PC-3 (cell line): ENCODE results near the gene VPS37D. TPM values are rescaled to one million over a fixed set of nuclear protein-coding genes. Genes with fewer than 3 reads are reported as not detected.

Experiments used
- ATAC-seq: fragments of 200-7000 bp; cut with Tn5 transposase; 2 replicates; pipeline ENCODE4 v1.9.1; 2020; ENCODE audit warnings: mild to moderate bottlenecking, moderate library complexity
- BruUV-seq: library from RNA; stranded (reverse); fragments of 400-500 nt; replicated peaks from 2 replicates; lab custom pipeline; 2021; lab: Mats Ljungman, UMichigan
- CTCF ChIA-PET: fragments of 300-600 bp; sonication (Branson Sonifier 250); formaldehyde crosslinking; loops from one replicate; lab custom pipeline; 2022; ENCODE audit warnings: antibody characterized with exemption; lab: Charles Lee
- POLR2A ChIA-PET: fragments of 300-600 bp; sonication (Branson Sonifier 250); formaldehyde crosslinking; loops from one replicate; lab custom pipeline; 2022; ENCODE audit warnings: antibody characterized with exemption; ENCODE audit not compliant: unreplicated experiment; lab: Charles Lee
- DNase-seq: peaks from one replicate; pipeline ENCODE4 v3.0.0-alpha.2; 2015
- H2AFZ ChIP-seq: fragments of 300-600 bp; sonication (generic); 2 replicates; pipeline ENCODE4 v1.6.0; 2016; ENCODE audit warnings: antibody characterized with exemption, low read length
- H3F3A ChIP-seq: fragments of 300-600 bp; sonication (generic); one replicate; pipeline ENCODE4 v1.6.0; 2017; ENCODE audit warnings: antibody characterized with exemption, low read length, control low read depth, mild to moderate bottlenecking; ENCODE audit not compliant: unreplicated experiment
- H3K27ac ChIP-seq: fragments of 300-600 bp; sonication (generic); 2 replicates; pipeline ENCODE4 v1.5.1; 2016; ENCODE audit warnings: mild to moderate bottlenecking, low read length
- H3K27me3 ChIP-seq: fragments of 300-600 bp; sonication (generic); 2 replicates; pipeline ENCODE4 v1.6.1; 2016; ENCODE audit warnings: low read length, mixed read lengths
- H3K36me3 ChIP-seq: fragments of 300-600 bp; sonication (generic); 2 replicates; pipeline ENCODE4 v1.6.1; 2016; ENCODE audit warnings: low read depth, mixed run types, low read length, mixed read lengths
- H3K4me1 ChIP-seq: fragments of 300-600 bp; sonication (generic); 2 replicates; pipeline ENCODE4 v1.5.1; 2016; ENCODE audit warnings: low read length; ENCODE audit not compliant: insufficient read depth
- H3K4me2 ChIP-seq: fragments of 300-600 bp; sonication (generic); 2 replicates; pipeline ENCODE4 v1.6.0; 2016; ENCODE audit warnings: low read length
- H3K4me3 ChIP-seq: fragments of 300-600 bp; sonication (generic); 2 replicates; pipeline ENCODE4 v1.5.1; 2016; ENCODE audit warnings: mild to moderate bottlenecking, low read length, mixed read lengths
- H3K79me2 ChIP-seq: fragments of 300-600 bp; sonication (generic); 2 replicates; pipeline ENCODE4 v1.6.1; 2017; ENCODE audit warnings: low read length, mixed read lengths
- H3K9ac ChIP-seq: fragments of 300-600 bp; sonication (generic); 2 replicates; pipeline ENCODE4 v1.6.0; 2016; ENCODE audit warnings: mild to moderate bottlenecking, low read length
- H3K9me2 ChIP-seq: fragments of 300-600 bp; sonication (generic); replicated peaks from 2 replicates; pipeline ENCODE4 v1.6.1; 2016; ENCODE audit warnings: mixed run types, low read length, mixed read lengths
- H3K9me3 ChIP-seq: fragments of 300-600 bp; sonication (generic); 2 replicates; pipeline ENCODE4 v1.6.1; 2016; ENCODE audit warnings: low read length, mixed read lengths
- H4K20me1 ChIP-seq: fragments of 300-600 bp; sonication (generic); 2 replicates; pipeline ENCODE4 v1.6.1; 2016; ENCODE audit warnings: low read length, mixed read lengths
- EZH2 ChIP-seq: fragments of 300-600 bp; sonication (generic); IDR thresholded peaks from one replicate; pipeline ENCODE4 v1.6.1; 2017; ENCODE audit warnings: antibody characterized with exemption, mild to moderate bottlenecking, low read length; ENCODE audit not compliant: unreplicated experiment
- EZH2phosphoT487 ChIP-seq: fragments of 300-600 bp; sonication (generic); IDR thresholded peaks from 2 replicates; pipeline ENCODE4 v1.6.1; 2018; ENCODE audit warnings: mild to moderate bottlenecking, antibody characterized with exemption, low read length, borderline replicate concordance
- intact Hi-C: fragments of 100-400 bp; cut with micrococcal nuclease; formaldehyde crosslinking; loops from 2 replicates; pipeline ENCODE4 v1.9.0; 2023
- total RNA-seq: library from RNA; depleted of rRNA; stranded (reverse); fragments of >200 nt; gene quantifications from 2 replicates; pipeline ENCODE4 v1.2.3, GENCODE V29; 2014
- TF ChIP-seq, protein P1 (sequence below): fragments of 300-600 bp; sonication (generic); conservative IDR thresholded peaks from 2 replicates; pipeline ENCODE4 v1.5.1; 2017; ENCODE audit warnings: antibody characterized with exemption, low read depth, mild to moderate bottlenecking, low read length

The VPS37D gene
- total RNA-seq, 1 experiment from 2014 or later: 6.3 TPM

DNA sequence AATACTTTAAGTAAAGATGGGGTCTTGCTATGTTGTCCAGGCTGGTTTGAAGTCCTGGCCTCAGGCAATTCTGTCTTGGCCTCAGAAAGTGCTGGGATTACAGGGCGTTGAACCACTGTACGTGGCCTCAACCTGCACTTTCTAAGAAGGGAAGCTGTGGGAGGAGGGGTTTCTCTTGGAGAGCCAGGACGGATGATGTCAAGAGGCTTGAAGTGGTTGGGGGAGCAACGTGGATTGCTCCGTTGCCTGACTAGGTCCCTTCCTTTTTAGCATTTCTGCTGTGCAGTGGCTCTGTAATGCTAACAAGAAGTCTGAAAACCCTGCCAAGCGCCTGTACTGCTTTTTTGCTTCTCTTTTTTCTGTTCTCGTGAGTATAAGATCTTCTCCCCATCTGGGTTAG lies 23.0 kb downstream of the VPS37D start:
- Histone ChIP-seq H3K4me1 (no peaks in the 10 kb centered on the region), H3K9me2 (no peaks in the 10 kb centered on the region), H3K9ac (no peak overlapping the region), H3K27me3 (no peaks in the 10 kb centered on the region), H3K36me3 (peaks cover 52% of the 10 kb centered on the region), H2AFZ (no peak overlapping the region), H3F3A (no peaks in the 10 kb centered on the region), H3K79me2 (peaks cover 35% of the 10 kb centered on the region), H3K4me2 (no peak overlapping the region), H3K9me3 (no peaks in the 10 kb centered on the region), H4K20me1 (no peaks in the 10 kb centered on the region), H3K4me3 (no peak overlapping the region), H3K27ac (no peak overlapping the region)
- no peak for TF ChIP-seq EZH2phosphoT487
- TF ChIP-seq, protein P1, sequence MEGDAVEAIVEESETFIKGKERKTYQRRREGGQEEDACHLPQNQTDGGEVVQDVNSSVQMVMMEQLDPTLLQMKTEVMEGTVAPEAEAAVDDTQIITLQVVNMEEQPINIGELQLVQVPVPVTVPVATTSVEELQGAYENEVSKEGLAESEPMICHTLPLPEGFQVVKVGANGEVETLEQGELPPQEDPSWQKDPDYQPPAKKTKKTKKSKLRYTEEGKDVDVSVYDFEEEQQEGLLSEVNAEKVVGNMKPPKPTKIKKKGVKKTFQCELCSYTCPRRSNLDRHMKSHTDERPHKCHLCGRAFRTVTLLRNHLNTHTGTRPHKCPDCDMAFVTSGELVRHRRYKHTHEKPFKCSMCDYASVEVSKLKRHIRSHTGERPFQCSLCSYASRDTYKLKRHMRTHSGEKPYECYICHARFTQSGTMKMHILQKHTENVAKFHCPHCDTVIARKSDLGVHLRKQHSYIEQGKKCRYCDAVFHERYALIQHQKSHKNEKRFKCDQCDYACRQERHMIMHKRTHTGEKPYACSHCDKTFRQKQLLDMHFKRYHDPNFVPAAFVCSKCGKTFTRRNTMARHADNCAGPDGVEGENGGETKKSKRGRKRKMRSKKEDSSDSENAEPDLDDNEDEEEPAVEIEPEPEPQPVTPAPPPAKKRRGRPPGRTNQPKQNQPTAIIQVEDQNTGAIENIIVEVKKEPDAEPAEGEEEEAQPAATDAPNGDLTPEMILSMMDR: no peak
- CTCF ChIA-PET: interaction anchor here (0.5 to 0.6 kb wide), 2 partner anchors 15 to 48 kb away, joined by 4 to 7 read pairs; partner anchors contain the start of gene ABHD11
- intact Hi-C loops: no loop called here
- POLR2A ChIA-PET: no interaction called here
- ATAC-seq (no peak), DNase-seq (no peak)
- no TSS peak for BruUV-seq

DNA sequence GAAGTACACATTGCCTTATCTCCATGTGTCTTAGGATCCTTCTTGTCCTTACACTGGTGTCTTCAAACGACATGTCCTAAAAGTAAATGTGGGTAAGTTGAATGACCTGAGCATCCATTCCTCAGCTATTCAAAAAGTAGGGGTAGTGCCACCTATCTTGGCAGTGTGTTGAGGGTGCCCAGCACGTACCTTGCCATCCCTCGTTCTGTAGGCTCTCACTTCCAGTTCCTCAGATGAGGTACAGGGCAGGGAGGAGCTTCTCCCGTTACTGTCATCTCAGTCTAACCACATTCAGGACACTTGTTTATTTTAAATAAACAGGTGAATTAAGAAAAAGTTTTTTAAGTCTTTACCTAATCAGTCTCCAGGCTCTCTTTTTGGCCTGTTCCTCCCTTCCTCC lies 28.7 kb downstream of the VPS37D start:
- Histone ChIP-seq H3K27me3 (no peaks in the 10 kb centered on the region), H3K4me2 (no peak overlapping the region), H2AFZ (no peak overlapping the region), H4K20me1 (peaks cover 15% of the 10 kb centered on the region; the same call in 1 of the 2 replicates), H3K9ac (no peak overlapping the region), H3K36me3 (peaks cover 50% of the 10 kb centered on the region), H3K4me1 (no peaks in the 10 kb centered on the region), H3K4me3 (no peak overlapping the region), H3K79me2 (no peaks in the 10 kb centered on the region), H3F3A (peaks cover 9% of the 10 kb centered on the region), H3K9me3 (no peaks in the 10 kb centered on the region), H3K9me2 (no peaks in the 10 kb centered on the region), H3K27ac (no peak overlapping the region)
- DNase-seq (no peak), ATAC-seq (no peak)
- TF ChIP-seq, protein P1: no peak
- no peak for TF ChIP-seq EZH2phosphoT487
- intact Hi-C loops: no loop called here
- CTCF ChIA-PET: no interaction called here
- POLR2A ChIA-PET: no interaction called here
- BruUV-seq: no TSS peak

DNA sequence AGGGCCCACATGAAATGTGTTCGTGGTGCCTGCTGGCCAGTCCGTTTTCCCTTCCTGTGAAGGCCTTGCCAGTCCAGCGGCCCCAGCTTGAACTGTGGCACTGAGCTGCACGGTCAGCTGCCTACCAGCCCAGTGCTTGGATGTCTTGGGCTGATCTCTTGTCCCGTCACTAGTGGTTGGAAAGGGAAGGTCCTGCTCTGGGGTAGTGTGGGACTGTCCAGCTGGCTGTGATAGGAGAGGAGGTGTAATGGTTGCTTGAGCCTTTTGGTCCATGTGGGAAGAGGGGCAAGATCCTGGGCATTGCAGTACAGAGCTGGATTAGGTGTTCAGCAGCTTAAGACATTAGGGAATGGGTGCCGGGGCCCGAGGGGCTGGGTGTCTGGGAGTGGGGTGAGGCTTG lies 30.8 kb downstream of the VPS37D start:
- no peak for TF ChIP-seq EZH2
- TF ChIP-seq, protein P1: no peak
- TF ChIP-seq EZH2phosphoT487: no peak

More for the DNA sequence above, 30.8 kb downstream of the VPS37D start:
- BruUV-seq: no TSS peak
- intact Hi-C loops: no loop called here
- Histone ChIP-seq H2AFZ (no peak overlapping the region), H3K27me3 (no peaks in the 10 kb centered on the region), H3K9me3 (no peaks in the 10 kb centered on the region), H3K9ac (no peak overlapping the region), H3K79me2 (0 out of 2 replicates have a peak, but pooled peaks cover 5% of the 10 kb centered on the region), H3K4me3 (no peak overlapping the region), H3K36me3 (peaks cover 57% of the 10 kb centered on the region), H3K4me2 (no peak overlapping the region), H3K27ac (no peak overlapping the region), H3F3A (peaks cover 19% of the 10 kb centered on the region), H4K20me1 (peaks cover 25% of the 10 kb centered on the region), H3K4me1 (no peaks in the 10 kb centered on the region), H3K9me2 (no peaks in the 10 kb centered on the region)
- peak; percentile 7 for ATAC-seq
- POLR2A ChIA-PET: interaction anchor here (0.5 to 0.8 kb wide), 3 partner anchors 9 to 82 kb away, joined by 3 to 5 read pairs (median 3); no protein-coding TSS in a partner anchor
- CTCF ChIA-PET: interaction anchor here (0.7 to 1.7 kb wide), 2 partner anchors 18 to 30 kb away, joined by 3 to 4 read pairs; partner anchors contain the start of gene VPS37D
- DNase-seq: no peak
